ENCODE results near the gene TMEM218.

Gene TMEM218

GRCh38 chr11:125129316-125129993 lies 18.0 kb upstream of the TMEM218 start:
- no peak for DNase-seq (ENCODE audit: low spot score)

GRCh38 chr11:125128450-125128849 lies 17.0 kb upstream of the TMEM218 start:
- no peak for DNase-seq (ENCODE audit: low spot score)

- DNase-seq (ENCODE audit: low spot score): no peak
These were observed 13.2 kb upstream of the TMEM218 start for GRCh38 chr11:125124618-125124992.

GRCh38 chr11:125123947-125124617 lies 12.7 kb upstream of the TMEM218 start:
- peak; percentile 56 for DNase-seq (ENCODE audit: low spot score)

GRCh38 chr11:125123194-125123946 lies 11.9 kb upstream of the TMEM218 start:
- DNase-seq (ENCODE audit: low spot score): no peak

- DNase-seq (ENCODE audit: low spot score): no peak
These were observed 6.0 kb upstream of the TMEM218 start for GRCh38 chr11:125117429-125117828.

GRCh38 chr11:125114518-125114917 lies 3.1 kb upstream of the TMEM218 start:
- DNase-seq (ENCODE audit: low spot score): no peak

- no peak for DNase-seq (ENCODE audit: low spot score)
These were observed 780 bp upstream of the TMEM218 start for GRCh38 chr11:125112208-125112604.

GRCh38 chr11:125111001-125111342 lies 454 bp downstream of the TMEM218 start:
- no peak for DNase-seq (ENCODE audit: low spot score)

GRCh38 chr11:125110506-125110905 lies 920 bp downstream of the TMEM218 start:
- no peak for DNase-seq (ENCODE audit: low spot score)

GRCh38 chr11:125108469-125108868 lies 3.0 kb downstream of the TMEM218 start:
- DNase-seq (ENCODE audit: low spot score): no peak

- DNase-seq (ENCODE audit: low spot score): no peak
These were observed 5.5 kb downstream of the TMEM218 start for GRCh38 chr11:125105926-125106325.

- DNase-seq (ENCODE audit: low spot score): no peak
These were observed 8.9 kb downstream of the TMEM218 start for GRCh38 chr11:125102510-125102909.

- DNase-seq (ENCODE audit: low spot score): no peak
These were observed 9.4 kb downstream of the TMEM218 start for GRCh38 chr11:125102025-125102424.

GRCh38 chr11:125101596-125101995 lies 9.8 kb downstream of the TMEM218 start:
- DNase-seq (ENCODE audit: low spot score): no peak

- DNase-seq (ENCODE audit: low spot score): no peak
These were observed 11.3 kb downstream of the TMEM218 start for GRCh38 chr11:125100136-125100535.

GRCh38 chr11:125094731-125095130 lies 16.7 kb downstream of the TMEM218 start:
- no peak for DNase-seq (ENCODE audit: low spot score)

GRCh38 chr11:125093502-125093901 lies 17.9 kb downstream of the TMEM218 start:
- DNase-seq (ENCODE audit: low spot score): no peak

GRCh38 chr11:125092669-125093068 lies 18.8 kb downstream of the TMEM218 start:
- no peak for DNase-seq (ENCODE audit: low spot score)

- DNase-seq (ENCODE audit: low spot score): no peak
These were observed 19.4 kb downstream of the TMEM218 start for GRCh38 chr11:125091877-125092664.

GRCh38 chr11:125091247-125091876 lies 20.1 kb downstream of the TMEM218 start:
- DNase-seq (ENCODE audit: low spot score): peak; percentile 38

GRCh38 chr11:125090816-125091215 lies 20.6 kb downstream of the TMEM218 start:
- no peak for DNase-seq (ENCODE audit: low spot score)

Data from globus pallidus (tissue), 1 donor.